ENCODE measurements around the gene MAGEB17.

DNA sequence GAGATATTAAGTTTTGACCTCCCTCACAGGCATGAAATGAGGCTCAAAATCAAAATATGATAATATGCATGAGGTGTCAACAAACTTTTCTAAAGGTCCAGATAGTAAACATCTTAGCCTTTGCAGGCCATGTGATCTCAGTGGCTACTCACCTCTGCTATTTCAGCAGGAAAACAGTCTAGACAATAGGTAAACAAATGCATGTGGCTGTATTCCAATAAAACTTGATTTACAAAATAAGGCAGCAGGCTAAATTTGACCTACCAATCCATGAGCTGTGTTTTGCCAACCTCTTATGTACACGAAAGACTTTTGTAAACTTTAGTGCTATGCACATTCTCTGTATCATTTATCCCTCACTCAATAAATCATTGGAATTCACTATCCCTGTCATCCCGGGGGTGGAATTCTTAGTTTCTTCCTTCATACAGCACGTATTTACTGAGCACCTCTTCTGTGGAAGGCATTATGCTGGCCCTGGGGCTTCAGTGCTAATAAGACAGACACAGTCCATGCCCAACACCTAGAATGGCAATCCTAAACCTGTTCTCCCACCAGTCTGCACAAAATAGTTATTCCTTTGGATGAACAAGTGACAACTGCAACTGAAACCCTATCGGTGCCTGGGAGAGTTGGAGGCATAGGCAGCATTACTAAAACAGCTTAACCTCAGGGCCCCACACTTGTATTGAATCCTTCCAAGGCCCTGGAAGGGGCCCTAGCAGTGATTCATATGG is 19.9 kb downstream of the MAGEB17 start:
- TF ChIP-seq CTCF (IDR thresholded peaks at IDR 0.05) (no peak), POLR2A (IDR thresholded peaks at IDR 0.05) (no peak)
